SK-N-MC (cell line): ENCODE data around the gene HLA-DRB1.

Experiments used
- DNase-seq: peaks from one replicate; pipeline ENCODE4 v3.0.0-alpha.2; 2011; ENCODE audit warnings: low read depth, low spot score
- H3K27ac ChIP-seq: fragments of 200-600 bp; sonication (generic); 2 replicates; pipeline ENCODE4 v1.5.1; 2016; ENCODE audit warnings: mixed run types
- H3K36me3 ChIP-seq: fragments of 200-600 bp; sonication (generic); 2 replicates; pipeline ENCODE4 v1.6.1; 2017; ENCODE audit warnings: antibody characterized with exemption, low read length, mixed read lengths; ENCODE audit not compliant: insufficient read depth
- H3K4me3 ChIP-seq: fragments of 200-600 bp; sonication (generic); 2 replicates; pipeline ENCODE4 v1.5.1; 2016
- H3K9ac ChIP-seq: fragments of 200-600 bp; sonication (generic); 2 replicates; pipeline ENCODE4 v1.8.0; 2017; ENCODE audit warnings: mixed run types, mixed read lengths; ENCODE audit not compliant: insufficient read length
- H3K9me3 ChIP-seq: fragments of 200-600 bp; sonication (generic); 2 replicates; pipeline ENCODE4 v1.6.1; 2017; ENCODE audit warnings: low read depth, mild to moderate bottlenecking, antibody characterized with exemption, low read length, moderate library complexity, mixed read lengths
- EZH2 ChIP-seq: fragments of 200-600 bp; sonication (generic); IDR thresholded peaks from one replicate; pipeline ENCODE4 v1.6.1; 2017; ENCODE audit warnings: antibody characterized with exemption
- FOXP2 ChIP-seq: optimal IDR thresholded peaks from 2 replicates; pipeline ENCODE3; 2011; ENCODE audit warnings: mild to moderate bottlenecking, moderate library complexity; ENCODE audit not compliant: insufficient read depth; ENCODE audit errors: extremely low read length, control extremely low read depth
- POLR2AphosphoS5 ChIP-seq: IDR thresholded peaks from 2 replicates; pipeline ENCODE4 v1.6.1; 2012; ENCODE audit warnings: mild to moderate bottlenecking, low read depth, low read length, borderline replicate concordance

HLA-DRB1 gene

DNA sequence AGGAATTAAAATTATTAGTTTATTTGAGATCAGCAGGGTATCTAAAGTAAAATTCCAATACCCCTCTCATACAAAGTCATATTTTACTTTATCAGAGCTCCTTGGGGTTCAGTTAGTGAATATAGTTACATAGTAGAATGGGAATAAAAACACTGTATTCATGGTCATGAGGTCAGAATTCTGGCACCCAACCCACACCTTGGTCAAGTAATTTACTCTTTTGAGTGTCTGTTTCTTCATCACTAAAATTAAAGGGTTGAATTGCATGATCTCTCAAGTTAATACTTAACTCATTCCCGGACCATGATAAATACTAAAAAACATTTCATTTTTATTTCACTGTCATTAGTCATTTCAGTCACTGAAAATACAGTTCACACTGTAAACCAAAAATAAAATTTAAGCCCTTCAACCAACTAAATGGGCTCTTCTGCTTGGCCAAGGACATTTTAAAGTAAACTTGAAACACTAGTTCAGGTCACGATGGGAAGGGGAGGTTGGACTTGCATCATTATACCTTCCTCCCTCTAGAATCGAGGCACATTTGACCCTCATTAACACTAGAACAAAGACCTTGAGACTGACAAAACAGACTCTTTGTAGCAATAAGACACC lies 21.1 kb upstream of the HLA-DRB1 start:
- Histone ChIP-seq H3K9ac (no peak overlapping the region), H3K27ac (no peak overlapping the region), H3K36me3 (no peaks in the 10 kb centered on the region), H3K9me3 (no peaks in the 10 kb centered on the region), H3K4me3 (no peak overlapping the region)
- no peak for DNase-seq
- no peak for TF ChIP-seq FOXP2
- TF ChIP-seq POLR2AphosphoS5, result no peak
- no peak for TF ChIP-seq EZH2

DNA sequence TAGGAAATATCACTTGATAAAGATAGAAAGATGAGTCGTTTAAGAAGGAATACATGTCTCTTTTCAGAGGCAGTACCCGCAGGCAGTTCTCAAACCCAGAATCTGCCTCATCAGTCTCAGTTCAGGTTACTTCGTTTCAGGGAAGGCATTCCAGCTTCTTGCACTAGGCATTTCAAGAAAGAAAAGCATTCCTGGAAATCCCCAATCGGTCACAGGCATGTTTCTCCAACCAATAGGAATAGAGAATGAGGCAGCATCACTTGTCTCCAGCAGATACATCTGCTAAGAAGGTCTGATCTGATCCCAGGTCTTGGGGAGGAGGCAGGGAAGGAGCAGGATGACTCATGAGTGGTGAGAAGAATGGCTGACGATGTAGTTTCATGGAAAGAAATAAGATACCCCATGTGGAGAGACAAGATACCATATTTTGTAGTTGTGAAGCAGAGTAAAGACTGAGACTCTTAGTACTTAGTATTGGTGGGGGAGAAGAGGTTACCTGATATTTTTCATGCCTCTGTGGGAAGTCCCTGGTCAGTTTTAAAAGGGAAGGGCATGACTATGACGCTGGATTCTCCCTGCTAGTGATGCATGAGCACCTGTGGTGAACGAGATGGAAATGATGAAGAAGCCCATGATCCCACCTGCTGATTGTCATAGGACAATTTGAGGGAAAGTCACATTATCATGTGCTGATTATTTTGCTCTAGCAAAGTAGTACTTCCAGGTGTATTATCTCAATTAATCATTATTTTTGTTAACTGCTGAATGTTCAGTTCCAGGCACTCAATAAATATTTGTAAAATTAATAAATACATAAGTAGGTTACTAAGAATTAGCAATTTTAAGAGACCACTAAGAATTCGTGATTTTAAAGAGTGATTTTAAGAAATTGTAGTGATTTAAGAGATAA lies 20.3 kb upstream of the HLA-DRB1 start:
- H3K27ac ChIP-seq, result no peak overlapping the region
- H3K36me3 ChIP-seq, result no peaks in the 10 kb centered on the region
- peak; percentile 91 for DNase-seq
- TF ChIP-seq FOXP2 (no peak), EZH2 (no peak), POLR2AphosphoS5 (no peak)
- H3K4me3 ChIP-seq, result peak overlapping the region; percentile 50
- H3K9me3 ChIP-seq, result no peaks in the 10 kb centered on the region
- H3K9ac ChIP-seq, result no peak overlapping the region

DNA sequence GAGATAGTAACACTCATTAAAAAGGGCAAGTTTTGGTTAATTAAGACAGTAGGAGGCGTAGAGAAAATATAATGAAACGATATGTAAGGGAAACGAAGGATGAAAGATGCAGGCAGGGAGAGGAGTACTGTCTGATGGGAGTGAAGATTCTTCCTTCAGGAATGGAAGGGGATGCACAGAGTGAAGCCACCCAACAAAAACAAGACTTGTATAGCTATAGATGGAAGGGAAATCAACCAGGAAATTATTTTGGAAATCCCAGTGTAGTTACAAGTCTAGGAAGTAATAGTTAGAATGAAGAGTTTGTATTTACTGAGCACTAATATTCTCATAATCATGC lies 19.7 kb upstream of the HLA-DRB1 start:
- DNase-seq, result no peak
- H3K36me3 ChIP-seq, result no peaks in the 10 kb centered on the region
- H3K9me3 ChIP-seq, result no peaks in the 10 kb centered on the region
- no peak overlapping the region for H3K27ac ChIP-seq
- TF ChIP-seq EZH2, result no peak
- TF ChIP-seq FOXP2, result no peak
- no peak for TF ChIP-seq POLR2AphosphoS5
- H3K4me3 ChIP-seq, result no peak overlapping the region
- H3K9ac ChIP-seq, result no peak overlapping the region

DNA sequence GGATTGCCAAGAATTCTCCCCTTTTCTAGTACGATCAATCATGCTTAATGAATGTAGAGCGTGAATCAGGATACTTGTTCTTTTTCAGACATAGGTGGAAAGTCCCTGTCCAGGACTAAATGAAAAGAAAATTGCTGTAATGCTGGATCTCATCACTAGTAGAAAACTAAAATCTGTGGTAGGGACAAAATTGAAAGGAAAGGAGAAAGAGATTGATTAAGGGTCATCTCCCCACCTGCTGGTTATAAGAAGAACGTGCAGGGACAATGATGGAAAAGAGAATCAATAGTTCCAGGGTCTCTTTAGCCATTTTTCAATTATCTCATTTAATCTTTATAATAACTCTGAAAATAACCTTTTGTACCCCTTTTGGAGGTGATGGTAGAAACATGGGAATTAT lies 18.7 kb upstream of the HLA-DRB1 start:
- Histone ChIP-seq H3K27ac (no peak overlapping the region), H3K4me3 (no peak overlapping the region), H3K9me3 (no peaks in the 10 kb centered on the region), H3K36me3 (no peaks in the 10 kb centered on the region), H3K9ac (no peak overlapping the region)
- TF ChIP-seq EZH2 (no peak), FOXP2 (no peak), POLR2AphosphoS5 (no peak)
- no peak for DNase-seq

DNA sequence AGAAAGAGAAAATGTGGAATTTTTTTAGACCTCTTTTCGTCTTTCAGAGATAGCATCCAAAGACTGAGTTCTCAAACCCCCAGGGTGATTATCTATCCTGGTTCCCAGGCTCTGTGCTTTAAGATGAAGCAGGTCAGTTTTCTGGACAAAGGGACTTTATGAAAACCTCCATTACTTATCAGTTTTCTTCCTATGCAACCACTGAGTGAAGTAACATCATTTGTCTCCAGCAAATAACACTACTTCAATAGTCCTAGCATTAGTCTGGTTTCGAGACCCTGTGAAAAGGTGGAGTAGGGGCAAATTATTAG lies 18.3 kb upstream of the HLA-DRB1 start:
- Histone ChIP-seq H3K4me3 (no peak overlapping the region), H3K27ac (no peak overlapping the region), H3K9me3 (no peaks in the 10 kb centered on the region), H3K36me3 (no peaks in the 10 kb centered on the region), H3K9ac (no peak overlapping the region)
- no peak for DNase-seq
- TF ChIP-seq FOXP2 (no peak), POLR2AphosphoS5 (no peak), EZH2 (no peak)

DNA sequence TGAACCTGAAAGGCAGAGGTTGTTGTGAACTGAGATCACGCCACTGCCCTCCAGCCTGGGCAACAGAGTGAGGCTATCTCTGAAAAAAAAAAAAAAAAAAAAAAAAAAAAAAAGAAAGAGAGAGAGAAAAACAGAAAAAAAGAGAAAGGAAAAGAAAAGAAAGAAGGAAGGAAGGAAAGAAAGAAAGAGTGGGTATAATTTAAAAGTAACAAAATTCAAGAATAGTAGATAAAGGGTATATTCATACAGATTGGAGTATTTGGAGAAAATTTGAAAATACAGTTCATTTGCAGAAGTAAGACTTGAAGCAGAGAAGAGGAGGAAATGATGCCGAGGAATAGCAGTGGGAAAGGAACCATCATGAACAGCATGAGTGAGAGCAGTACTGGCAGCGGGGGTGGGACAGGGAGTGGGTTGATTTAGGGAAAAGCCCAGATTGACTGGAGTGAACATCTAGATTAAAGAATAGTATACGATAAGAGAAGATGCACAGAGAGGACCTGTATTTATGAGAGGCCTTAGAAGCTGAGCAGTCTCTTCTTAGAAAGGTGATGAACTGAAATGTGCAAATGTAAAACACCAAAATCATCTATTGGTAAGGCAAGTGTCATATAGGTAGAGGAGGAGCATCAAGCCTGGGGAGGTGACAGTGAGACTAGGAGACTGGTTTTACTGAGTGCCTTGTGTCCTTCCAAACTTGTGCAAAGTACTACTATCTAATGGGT lies 17.8 kb upstream of the HLA-DRB1 start:
- H3K9ac ChIP-seq, result no peak overlapping the region
- no peaks in the 10 kb centered on the region for H3K36me3 ChIP-seq
- no peak for DNase-seq
- TF ChIP-seq EZH2 (no peak), POLR2AphosphoS5 (no peak)
- no peaks in the 10 kb centered on the region for H3K9me3 ChIP-seq
- H3K4me3 ChIP-seq, result no peak overlapping the region
- no peak overlapping the region for H3K27ac ChIP-seq

DNA sequence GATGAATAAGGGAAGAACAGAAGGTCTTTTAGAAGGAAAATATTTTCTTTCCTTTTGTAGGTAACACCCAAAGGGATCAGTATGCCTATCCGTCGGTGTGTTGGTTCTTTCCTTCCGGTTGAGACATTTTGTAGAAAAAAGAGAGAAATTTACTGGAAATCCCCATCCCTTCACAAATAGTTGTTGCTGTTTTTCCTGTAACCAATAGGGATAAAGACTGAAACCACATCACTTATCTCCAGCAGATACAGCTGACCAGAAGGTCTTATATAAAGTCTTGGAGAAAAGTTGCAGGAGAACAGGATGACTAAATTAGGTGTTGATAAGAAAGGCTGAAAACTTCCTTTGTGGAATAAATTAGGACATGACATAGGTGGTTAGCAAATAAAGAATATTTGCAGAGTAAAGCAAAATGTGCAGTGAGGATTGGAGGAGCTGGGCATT lies 14.8 kb upstream of the HLA-DRB1 start:
- Histone ChIP-seq H3K4me3 (no peak overlapping the region), H3K9ac (no peak overlapping the region)
- TF ChIP-seq EZH2, result no peak
- TF ChIP-seq POLR2AphosphoS5, result no peak
- no peak for TF ChIP-seq FOXP2

DNA sequence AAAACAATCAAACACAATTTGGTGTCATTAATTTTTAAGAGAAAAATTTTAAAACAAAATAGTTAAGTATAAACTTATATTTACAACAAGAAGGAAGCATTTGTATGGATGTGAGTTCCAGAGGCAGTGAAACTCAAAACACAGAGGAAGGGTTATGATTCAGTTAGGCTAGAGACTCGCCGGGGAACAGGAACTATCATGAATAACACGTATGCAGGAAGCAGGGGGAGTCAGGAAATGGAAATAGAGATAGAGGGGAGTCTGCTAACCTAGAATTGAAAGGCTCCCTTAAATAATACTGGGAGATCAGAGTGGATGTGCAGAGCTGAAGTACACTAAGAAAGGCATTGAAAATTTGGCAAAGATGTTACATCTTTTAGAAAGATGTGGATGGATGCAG lies 14.2 kb upstream of the HLA-DRB1 start:
- Histone ChIP-seq H3K9ac (no peak overlapping the region), H3K4me3 (no peak overlapping the region), H3K9me3 (no peaks in the 10 kb centered on the region), H3K27ac (no peak overlapping the region), H3K36me3 (no peaks in the 10 kb centered on the region)
- TF ChIP-seq POLR2AphosphoS5 (no peak), FOXP2 (no peak), EZH2 (no peak)
- DNase-seq, result no peak

More for the DNA sequence above, 14.8 kb upstream of the HLA-DRB1 start:
- Histone ChIP-seq H3K36me3 (no peaks in the 10 kb centered on the region), H3K27ac (no peak overlapping the region), H3K9me3 (no peaks in the 10 kb centered on the region)
- DNase-seq, result no peak
